GM12865 (cell line): Measurements from ENCODE around the gene STARD10.

Experiments used
- DNase-seq: peaks from one replicate; pipeline ENCODE4 v3.0.0; 2010; ENCODE audit warnings: low read depth
- H3K4me3 ChIP-seq: 2 replicates; pipeline ENCODE4 v1.5.1; 2011; ENCODE audit warnings: mild to moderate bottlenecking, low read depth, low read length, control low read depth
- TF ChIP-seq, protein P1 (sequence below): IDR thresholded peaks from 2 replicates; pipeline ENCODE4 v1.5.1; 2011; ENCODE audit warnings: low read length, control low read depth, low read depth, inconsistent platforms; ENCODE audit not compliant: insufficient read depth; ENCODE audit errors: missing control alignments

Gene STARD10

DNA sequence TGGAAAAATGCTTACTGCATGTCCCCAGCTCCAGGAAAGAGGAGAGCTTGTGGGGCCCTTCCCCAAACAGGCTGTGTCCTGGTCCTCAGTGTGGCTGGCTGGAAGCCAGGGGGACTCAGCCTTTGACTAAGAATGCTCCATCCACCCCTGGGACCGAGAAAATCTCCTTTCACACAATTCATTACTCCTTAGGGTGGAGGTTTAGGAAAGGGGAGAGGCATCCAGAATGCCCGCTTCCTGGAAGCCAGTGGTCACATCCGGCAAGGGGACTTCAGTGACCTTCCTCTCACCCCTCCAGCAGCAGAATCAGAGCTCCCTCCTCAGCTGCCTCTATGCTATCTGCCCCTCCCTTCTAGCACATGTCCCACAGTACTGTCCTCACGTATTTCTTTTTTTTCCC is 42.3 kb upstream of the STARD10 start:
- H3K4me3 ChIP-seq = no peak overlapping the region
- TF ChIP-seq, protein P1, sequence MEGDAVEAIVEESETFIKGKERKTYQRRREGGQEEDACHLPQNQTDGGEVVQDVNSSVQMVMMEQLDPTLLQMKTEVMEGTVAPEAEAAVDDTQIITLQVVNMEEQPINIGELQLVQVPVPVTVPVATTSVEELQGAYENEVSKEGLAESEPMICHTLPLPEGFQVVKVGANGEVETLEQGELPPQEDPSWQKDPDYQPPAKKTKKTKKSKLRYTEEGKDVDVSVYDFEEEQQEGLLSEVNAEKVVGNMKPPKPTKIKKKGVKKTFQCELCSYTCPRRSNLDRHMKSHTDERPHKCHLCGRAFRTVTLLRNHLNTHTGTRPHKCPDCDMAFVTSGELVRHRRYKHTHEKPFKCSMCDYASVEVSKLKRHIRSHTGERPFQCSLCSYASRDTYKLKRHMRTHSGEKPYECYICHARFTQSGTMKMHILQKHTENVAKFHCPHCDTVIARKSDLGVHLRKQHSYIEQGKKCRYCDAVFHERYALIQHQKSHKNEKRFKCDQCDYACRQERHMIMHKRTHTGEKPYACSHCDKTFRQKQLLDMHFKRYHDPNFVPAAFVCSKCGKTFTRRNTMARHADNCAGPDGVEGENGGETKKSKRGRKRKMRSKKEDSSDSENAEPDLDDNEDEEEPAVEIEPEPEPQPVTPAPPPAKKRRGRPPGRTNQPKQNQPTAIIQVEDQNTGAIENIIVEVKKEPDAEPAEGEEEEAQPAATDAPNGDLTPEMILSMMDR = no peak
- DNase-seq = no peak

DNA sequence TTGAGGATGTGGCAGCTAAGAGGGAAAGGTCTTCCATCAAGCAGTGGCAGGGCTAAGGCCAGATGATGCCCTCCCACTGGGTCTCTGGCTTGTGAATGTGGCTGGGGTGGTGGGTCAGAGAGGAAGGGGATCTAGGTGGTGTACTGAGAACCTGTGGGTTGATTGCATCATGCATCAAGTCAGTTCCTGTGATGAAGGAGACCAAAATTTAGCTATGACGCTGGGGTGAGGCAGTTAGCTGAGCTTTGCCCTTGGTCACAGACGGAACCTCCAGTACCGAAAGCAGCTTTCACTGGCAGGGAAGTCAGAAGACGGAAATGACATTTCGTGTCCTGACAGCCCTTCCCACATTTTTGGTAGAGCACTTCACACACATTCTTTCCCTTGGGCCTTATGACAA is 41.1 kb upstream of the STARD10 start:
- DNase-seq = no peak
- H3K4me3 ChIP-seq = no peak overlapping the region
- TF ChIP-seq, protein P1 = no peak

DNA sequence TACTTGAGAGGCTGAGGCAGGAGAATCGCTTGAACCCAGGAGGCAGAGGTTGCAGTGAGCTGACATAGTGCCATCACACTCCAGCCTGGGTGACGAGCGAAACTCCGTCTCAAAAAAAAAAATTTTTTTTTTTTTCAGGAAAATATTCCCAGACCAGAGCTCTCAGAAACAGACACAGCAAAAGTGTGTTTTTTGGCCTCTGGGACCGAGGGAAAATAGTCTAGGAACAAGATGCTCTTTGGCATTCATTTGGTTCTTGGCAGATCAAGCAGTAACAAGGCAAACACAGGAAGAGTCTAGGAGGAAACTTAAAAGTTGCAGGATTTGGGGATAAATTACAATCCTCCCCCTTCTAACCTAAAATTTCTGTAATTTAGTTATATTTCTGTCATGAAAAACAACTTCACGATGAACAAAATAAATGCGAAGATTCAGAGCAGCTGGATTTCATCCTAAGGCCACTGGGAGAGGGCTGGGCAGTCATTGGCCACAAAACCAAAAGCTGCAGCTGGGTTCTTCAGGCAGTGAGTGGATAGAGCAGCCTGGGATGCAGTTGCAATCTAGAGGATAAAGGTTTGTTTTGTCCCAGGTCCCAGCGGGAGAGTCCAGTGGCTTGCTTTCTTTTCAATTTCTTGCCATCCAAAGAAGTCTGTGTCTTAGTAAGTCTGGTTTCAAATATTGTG is 40.1 kb upstream of the STARD10 start:
- TF ChIP-seq, protein P1 = no peak
- no peak overlapping the region for H3K4me3 ChIP-seq
- DNase-seq = no peak

DNA sequence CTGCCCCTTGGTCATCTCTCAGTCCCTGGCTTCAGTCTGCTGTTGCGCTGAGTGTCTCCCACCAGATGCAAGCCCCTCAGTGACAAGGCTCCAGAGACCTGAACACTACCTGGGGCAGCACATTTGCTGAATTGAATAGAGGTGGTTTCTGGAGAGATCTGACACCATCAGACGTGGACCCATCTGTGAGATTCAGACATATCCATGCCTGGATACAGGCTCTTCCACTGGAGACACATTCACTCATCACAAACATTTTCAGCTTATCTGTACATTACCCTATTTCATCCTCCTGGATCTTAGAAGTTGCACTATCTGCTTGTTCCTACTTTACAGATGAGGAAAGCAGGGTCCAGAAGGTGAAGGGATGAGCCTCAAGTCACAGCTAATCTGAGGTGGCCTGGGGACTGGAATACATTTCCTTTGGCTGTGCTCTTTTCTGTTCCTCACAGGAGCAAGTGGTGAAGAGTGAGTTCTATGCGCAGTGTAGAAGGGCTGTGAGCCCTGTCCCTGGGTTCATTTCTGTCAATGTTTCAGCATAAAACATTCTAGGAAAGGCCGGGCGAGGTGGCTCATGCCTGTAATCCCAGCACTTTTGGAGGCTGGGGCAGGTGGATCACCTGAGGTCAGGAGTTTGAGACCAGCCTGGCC is 39.4 kb upstream of the STARD10 start:
- H3K4me3 ChIP-seq = no peak overlapping the region
- DNase-seq = no peak
- TF ChIP-seq, protein P1 = no peak

DNA sequence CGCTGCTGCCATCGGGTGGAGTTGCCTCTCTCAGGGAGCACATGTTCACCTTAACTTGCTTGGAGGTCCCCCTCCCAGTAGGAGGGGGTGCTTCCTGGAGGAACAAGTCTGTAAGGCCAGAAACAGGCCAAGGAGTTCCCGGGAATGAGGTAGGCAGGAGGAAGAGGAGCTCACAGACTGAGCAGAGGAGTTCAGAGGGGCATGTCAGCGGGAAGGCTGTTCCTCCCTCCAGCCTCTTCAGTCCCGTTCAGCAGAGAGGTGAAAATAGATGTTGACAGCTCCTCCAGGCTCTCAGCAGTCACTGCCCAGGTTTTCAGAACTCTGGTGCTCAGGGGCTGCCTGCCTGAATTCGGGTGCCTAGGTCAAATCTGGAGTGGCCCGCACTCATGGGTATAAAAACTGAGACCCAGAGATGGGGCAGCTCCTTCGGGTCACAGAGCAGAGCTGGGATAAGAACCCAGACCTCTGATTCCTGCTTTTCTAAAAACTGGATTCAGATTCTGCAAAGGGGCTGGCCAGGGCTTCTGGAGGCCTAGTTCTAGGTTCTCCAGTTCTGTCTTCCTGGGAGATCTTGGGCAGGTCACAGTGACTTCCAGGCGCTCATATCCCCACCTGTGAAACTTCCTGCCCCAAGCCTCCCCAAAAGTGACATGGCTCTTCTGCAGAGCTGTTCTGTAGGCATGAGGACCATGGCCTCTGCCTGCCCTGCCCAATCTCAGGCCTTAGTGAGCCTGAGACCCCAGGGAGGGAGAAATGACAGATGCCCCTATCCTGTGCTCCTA is 38.6 kb upstream of the STARD10 start:
- TF ChIP-seq, protein P1 = no peak

DNA sequence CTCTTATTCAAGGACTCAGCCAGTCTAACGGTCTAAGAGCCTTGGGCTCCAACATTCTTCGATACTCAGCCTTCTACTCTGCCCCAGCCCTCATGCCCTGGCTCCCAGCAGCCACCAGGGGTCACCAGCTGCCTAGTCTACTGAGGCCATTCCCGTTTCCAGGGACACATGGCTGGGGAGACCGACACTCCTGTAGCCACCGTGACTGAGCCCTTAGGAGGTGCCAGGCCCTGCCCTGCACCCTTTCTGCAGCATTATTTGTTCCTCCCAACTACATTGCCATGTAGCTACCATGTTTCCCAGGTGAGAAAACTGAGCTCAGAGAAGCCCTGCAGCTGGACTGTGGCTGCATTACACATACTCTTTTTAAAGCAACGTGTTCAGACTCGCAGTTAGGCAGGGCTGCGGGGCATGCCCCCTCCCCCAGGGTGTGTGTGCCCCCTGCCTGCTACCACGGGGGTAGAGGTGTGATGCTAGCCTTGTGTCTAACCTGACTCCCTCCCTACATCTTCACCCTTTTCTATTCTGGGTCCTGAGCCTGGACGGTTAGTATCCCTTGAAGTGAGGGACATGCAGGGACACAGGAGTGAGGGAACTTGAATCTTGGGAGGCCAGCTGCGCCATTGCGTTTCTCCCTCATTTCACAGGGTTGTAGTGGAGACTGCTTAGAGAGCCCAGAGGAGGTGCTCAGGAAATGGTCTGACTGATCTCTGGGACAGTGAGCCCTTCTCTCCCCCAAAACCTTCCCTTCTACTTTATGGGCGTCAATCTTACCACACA is 37.9 kb upstream of the STARD10 start:
- no peak overlapping the region for H3K4me3 ChIP-seq
- TF ChIP-seq, protein P1 = peak; percentile 70
- peak; percentile 59 for DNase-seq

More for the DNA sequence above, 38.6 kb upstream of the STARD10 start:
- DNase-seq = no peak
- H3K4me3 ChIP-seq = no peak overlapping the region
